ENCODE measurements around the gene SHFL. TPM values are rescaled to one million over a fixed set of nuclear protein-coding genes. Genes with fewer than 3 reads are reported as not detected.

Gene SHFL
- total RNA-seq, 4 donors from 2014 or later, result 23.4 to 31.6 (median 26.2) TPM

DNA sequence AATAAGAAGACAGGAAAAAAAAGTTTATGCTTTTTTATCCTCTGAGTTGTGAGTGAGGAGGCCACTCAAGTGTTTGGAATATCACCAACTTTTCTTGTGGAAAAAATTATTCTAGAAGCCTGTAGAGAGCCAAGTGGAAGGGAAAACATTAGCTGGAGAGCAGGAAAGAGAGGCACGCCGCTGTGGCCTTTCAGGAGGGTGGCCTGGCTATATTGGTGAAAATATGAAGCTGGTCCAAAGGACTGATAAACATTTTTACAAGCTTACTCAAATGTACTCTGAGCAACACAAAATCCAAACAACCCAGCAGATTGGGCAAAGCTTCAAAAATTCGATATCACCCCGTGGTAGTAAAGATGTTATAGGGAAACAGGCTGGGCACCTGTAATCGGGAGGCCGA lies 35.9 kb downstream of the SHFL start:
- no peaks in the 10 kb centered on the region for H3K27me3 ChIP-seq
- peaks cover 0 to 29% of the 10 kb centered on the region in 2 donors for H3K36me3 ChIP-seq
- 28 to 48% methylated on average over 4 to 6 of the region's 6 CpGs for WGBS, 2 donors (ENCODE audit: low coverage in 1 of 2)
- H3K4me3 ChIP-seq, result no peak overlapping the region
- H3K9me3 ChIP-seq, result no peaks in the 10 kb centered on the region
- peaks cover 3 to 49% (median 9%) of the 10 kb centered on the region in 3 donors for H3K4me1 ChIP-seq
- no peak for ATAC-seq
- TF ChIP-seq POLR2AphosphoS5 (IDR thresholded peaks at IDR 0.05), result peak; percentile 66
- TF ChIP-seq, protein P1, sequence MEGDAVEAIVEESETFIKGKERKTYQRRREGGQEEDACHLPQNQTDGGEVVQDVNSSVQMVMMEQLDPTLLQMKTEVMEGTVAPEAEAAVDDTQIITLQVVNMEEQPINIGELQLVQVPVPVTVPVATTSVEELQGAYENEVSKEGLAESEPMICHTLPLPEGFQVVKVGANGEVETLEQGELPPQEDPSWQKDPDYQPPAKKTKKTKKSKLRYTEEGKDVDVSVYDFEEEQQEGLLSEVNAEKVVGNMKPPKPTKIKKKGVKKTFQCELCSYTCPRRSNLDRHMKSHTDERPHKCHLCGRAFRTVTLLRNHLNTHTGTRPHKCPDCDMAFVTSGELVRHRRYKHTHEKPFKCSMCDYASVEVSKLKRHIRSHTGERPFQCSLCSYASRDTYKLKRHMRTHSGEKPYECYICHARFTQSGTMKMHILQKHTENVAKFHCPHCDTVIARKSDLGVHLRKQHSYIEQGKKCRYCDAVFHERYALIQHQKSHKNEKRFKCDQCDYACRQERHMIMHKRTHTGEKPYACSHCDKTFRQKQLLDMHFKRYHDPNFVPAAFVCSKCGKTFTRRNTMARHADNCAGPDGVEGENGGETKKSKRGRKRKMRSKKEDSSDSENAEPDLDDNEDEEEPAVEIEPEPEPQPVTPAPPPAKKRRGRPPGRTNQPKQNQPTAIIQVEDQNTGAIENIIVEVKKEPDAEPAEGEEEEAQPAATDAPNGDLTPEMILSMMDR (IDR thresholded peaks at IDR 0.05), result no peak
- no peak for TF ChIP-seq POLR2A (IDR thresholded peaks at IDR 0.05)
- TF ChIP-seq EP300 (IDR thresholded peaks at IDR 0.05), result no peak
- H3K27ac ChIP-seq, result peak overlapping the region in 2 of 4 donors; percentile 83 to 86

DNA sequence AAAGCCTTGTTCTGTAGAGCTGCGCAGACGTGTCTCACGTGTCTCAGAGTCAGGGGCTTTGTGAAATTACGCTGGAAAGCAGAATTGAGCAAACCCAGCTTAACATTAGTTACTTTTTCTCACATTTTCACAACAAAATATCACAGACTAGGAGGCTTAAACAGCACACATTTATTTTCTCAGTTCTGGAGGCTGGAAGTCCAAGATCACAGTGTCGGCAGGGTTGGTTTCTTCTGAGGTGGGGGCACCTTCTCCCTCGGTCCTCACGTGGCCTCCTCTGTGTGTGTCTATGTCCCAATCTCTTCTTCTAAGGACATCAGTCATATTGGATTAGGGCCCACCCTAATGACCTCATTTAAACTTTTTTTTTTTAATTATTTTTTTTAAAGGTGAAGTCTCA lies 38.3 kb downstream of the SHFL start:
- H3K9me3 ChIP-seq, result no peaks in the 10 kb centered on the region
- H3K4me3 ChIP-seq, result no peak overlapping the region
- peaks cover 0 to 25% (median 0%) of the 10 kb centered on the region in 3 donors for H3K4me1 ChIP-seq
- no peak for TF ChIP-seq EP300 (IDR thresholded peaks at IDR 0.05)
- no peak for TF ChIP-seq POLR2A (IDR thresholded peaks at IDR 0.05)
- TF ChIP-seq POLR2AphosphoS5 (IDR thresholded peaks at IDR 0.05), result no peak
- TF ChIP-seq, protein P1 (IDR thresholded peaks at IDR 0.05), result no peak
- ATAC-seq, result no peak
- peaks cover 0 to 34% of the 10 kb centered on the region in 2 donors for H3K36me3 ChIP-seq
- H3K27ac ChIP-seq, result no peak overlapping the region
- 91 to 98% methylated on average over 5 to 6 of the region's 7 CpGs for WGBS, 2 donors (ENCODE audit: low coverage in 1 of 2)
- H3K27me3 ChIP-seq, result no peaks in the 10 kb centered on the region

DNA sequence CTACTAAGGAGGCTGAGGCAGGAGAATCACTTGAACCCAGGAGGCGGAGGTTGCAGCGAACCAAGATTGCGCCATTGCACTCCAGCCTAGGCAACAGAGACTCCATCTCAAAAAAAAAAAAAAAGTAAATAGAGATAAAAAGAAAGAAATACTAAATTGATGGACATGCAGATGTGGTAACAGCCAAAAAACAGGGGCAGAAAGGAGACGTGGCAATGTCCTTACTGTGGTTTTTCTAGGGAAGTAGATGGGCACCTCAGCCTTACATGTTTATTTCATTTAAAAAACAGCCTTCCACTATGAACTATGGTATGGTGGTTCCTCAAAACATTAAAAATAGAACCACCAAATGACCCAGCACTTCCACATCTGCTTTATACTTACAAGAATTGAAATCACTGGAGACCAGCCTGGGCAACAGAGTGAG lies 40.1 kb downstream of the SHFL start:
- no peaks in the 10 kb centered on the region for H3K27me3 ChIP-seq
- H3K27ac ChIP-seq, result no peak overlapping the region
- H3K9me3 ChIP-seq, result no peaks in the 10 kb centered on the region
- H3K36me3 ChIP-seq, result peaks cover 0 to 51% of the 10 kb centered on the region in 2 donors
- 79 to 83% methylated on average over 1 to 4 of the region's 4 CpGs for WGBS, 2 donors (ENCODE audit: low coverage in 1 of 2)
- peak; percentile 41 for ATAC-seq
- no peak overlapping the region for H3K4me3 ChIP-seq
- TF ChIP-seq, protein P1 (IDR thresholded peaks at IDR 0.05), result no peak
- no peak for TF ChIP-seq POLR2A (IDR thresholded peaks at IDR 0.05)
- TF ChIP-seq POLR2AphosphoS5 (IDR thresholded peaks at IDR 0.05), result no peak
- no peak for TF ChIP-seq EP300 (IDR thresholded peaks at IDR 0.05)
- H3K4me1 ChIP-seq, result peaks cover 0 to 10% (median 0%) of the 10 kb centered on the region in 3 donors

DNA sequence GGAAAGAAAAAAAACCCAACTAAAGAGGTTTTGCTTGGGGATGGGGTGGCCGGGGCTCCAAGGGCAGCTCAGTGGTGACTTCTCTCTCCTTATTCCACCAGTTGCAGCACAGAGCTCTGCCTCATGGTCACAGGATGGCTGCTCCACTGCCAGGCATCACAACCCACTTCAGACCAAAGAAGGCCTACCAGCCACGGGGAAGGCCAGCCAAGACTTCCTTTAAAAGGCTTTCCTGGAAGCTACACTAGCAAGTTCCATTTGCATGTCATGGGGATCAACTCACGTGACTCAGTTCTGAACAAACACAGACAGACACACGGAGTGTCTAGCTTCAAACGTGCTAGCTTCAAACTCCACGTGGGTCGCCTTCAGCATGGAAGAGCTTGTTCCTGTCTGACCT lies 46.8 kb downstream of the SHFL start:
- H3K9me3 ChIP-seq, result no peaks in the 10 kb centered on the region

DNA sequence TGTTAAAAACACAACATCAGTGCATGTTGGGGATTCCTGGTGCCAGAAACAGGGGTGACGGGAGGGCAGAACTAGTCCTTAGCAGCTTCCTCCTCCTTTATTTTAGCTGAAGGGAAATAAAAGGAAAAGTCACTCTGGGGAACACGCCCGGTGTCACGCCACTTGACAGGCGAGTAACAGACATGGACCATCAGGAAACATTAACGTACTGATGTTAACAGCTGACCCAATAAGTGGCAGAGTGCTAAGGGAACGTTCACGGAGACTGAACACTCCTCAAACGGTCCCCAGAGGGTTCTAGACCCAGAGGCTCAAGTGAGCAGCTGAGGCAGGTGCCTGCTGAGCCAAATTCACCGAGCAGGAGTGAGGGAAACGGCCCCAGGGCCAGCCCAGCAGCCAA lies 47.5 kb downstream of the SHFL start:
- Histone ChIP-seq H3K27ac (no peak overlapping the region), H3K4me1 (no peaks in the 10 kb centered on the region), H3K9me3 (no peaks in the 10 kb centered on the region), H3K36me3 (peaks cover 0 to 98% of the 10 kb centered on the region in 2 donors), H3K4me3 (no peak overlapping the region), H3K27me3 (no peaks in the 10 kb centered on the region)
- ATAC-seq, result no peak
- WGBS, 2 donors (ENCODE audit: low coverage in 1 of 2), result 60 to 73% methylated on average over 1 to 9 of the region's 11 CpGs
- TF ChIP-seq, protein P1 (IDR thresholded peaks at IDR 0.05), result no peak
- TF ChIP-seq POLR2AphosphoS5 (IDR thresholded peaks at IDR 0.05), result no peak
- no peak for TF ChIP-seq EP300 (IDR thresholded peaks at IDR 0.05)
- no peak for TF ChIP-seq POLR2A (IDR thresholded peaks at IDR 0.05)

More for the DNA sequence above, 46.8 kb downstream of the SHFL start:
- Histone ChIP-seq H3K4me1 (no peaks in the 10 kb centered on the region), H3K4me3 (no peak overlapping the region), H3K27me3 (no peaks in the 10 kb centered on the region), H3K27ac (no peak overlapping the region), H3K36me3 (peaks cover 0 to 97% of the 10 kb centered on the region in 2 donors)
- no peak for ATAC-seq
- WGBS, 2 donors (ENCODE audit: low coverage in 1 of 2), result 98 to 99% methylated on average over 6 of the region's 7 CpGs
- TF ChIP-seq, protein P1 (IDR thresholded peaks at IDR 0.05), result no peak
- no peak for TF ChIP-seq POLR2A (IDR thresholded peaks at IDR 0.05)
- no peak for TF ChIP-seq EP300 (IDR thresholded peaks at IDR 0.05)
- TF ChIP-seq POLR2AphosphoS5 (IDR thresholded peaks at IDR 0.05), result no peak

Measured in gastroesophageal sphincter (tissue), 4 donors.